A549 (cell line): ENCODE results near the gene NSRP1. TPM values are rescaled to one million over a fixed set of nuclear protein-coding genes. Genes with fewer than 3 reads are reported as not detected.
"Not testable (repeated sequence)": the region's sequence is repeated elsewhere in the genome, so short reads cannot be mapped to it uniquely, and the experiment has no call there.

Source experiments
- ATAC-seq, 2 experiments: fragments of 200-7000 bp in 1 of 2; fragments of >200 bp in 1 of 2; cut with Nextera tagmentation in 1 of 2; cut with Tn5 transposase in 1 of 2; 3 replicates each; pipeline versions ENCODE4 v1.8.0 to v1.9.1; 2018 to 2020; ENCODE audit warnings: mild to moderate bottlenecking in 1 of 2, moderate library complexity in 1 of 2
- CTCF ChIA-PET: fragments of 300-600 bp; sonication (Branson Sonifier 250); formaldehyde crosslinking; extraction: SDS; loops from one replicate; lab custom pipeline; 2021; ENCODE audit warnings: antibody characterized with exemption, inconsistent platforms; lab: Yijun Ruan, JAX
- POLR2A ChIA-PET: fragments of 350-600 bp; formaldehyde crosslinking; extraction: SDS; loops from one replicate; lab custom pipeline; 2021; ENCODE audit warnings: antibody characterized with exemption, inconsistent platforms; lab: Yijun Ruan, JAX
- DNase-seq, 2 experiments: peaks; one replicate each; pipeline versions ENCODE4 v3.0.0 to v3.0.0-alpha.2; 2011 to 2016; ENCODE audit warnings: low read depth in 1 of 2, low spot score in 1 of 2
- FAIRE-seq: peaks from 2 replicates; lab custom pipeline; 2011; peaks lifted over from hg19 to GRCh38; lab: Jason Lieb, UNC
- H3K27ac ChIP-seq, 2 experiments: fragments of >200 bp; sonication (Bioruptor Twin); formaldehyde crosslinking; 3 replicates each; pipeline ENCODE4 v1.5.1; 2016 to 2017
- H3K4me1 ChIP-seq: fragments of >200 bp; sonication (Bioruptor Twin); formaldehyde crosslinking; 3 replicates; pipeline ENCODE4 v1.6.1; 2016
- H3K4me2 ChIP-seq: fragments of >200 bp; sonication (Bioruptor Twin); formaldehyde crosslinking; 3 replicates; pipeline ENCODE4 v1.6.1; 2016
- H3K4me3 ChIP-seq: fragments of >200 bp; sonication (Bioruptor Twin); formaldehyde crosslinking; 3 replicates; pipeline ENCODE4 v1.5.1; 2016
- H3K9me3 ChIP-seq: fragments of >200 bp; sonication (Bioruptor Twin); formaldehyde crosslinking; 3 replicates; pipeline ENCODE4 v1.6.1; 2016
- CBX8 ChIP-seq: fragments of 200-600 bp; sonication (generic); IDR thresholded peaks from 2 replicates; pipeline ENCODE4 v1.6.1; 2016
- CEBPB ChIP-seq, 2 experiments: fragments of >200 bp in 1 of 2; sonication (Bioruptor Twin) in 1 of 2; formaldehyde crosslinking in 1 of 2; IDR thresholded peaks; 2 replicates each; pipeline ENCODE4 v1.6.1; 2012 to 2016
- CHD4 ChIP-seq: fragments of 200-600 bp; sonication (generic); IDR thresholded peaks from 2 replicates; pipeline ENCODE4 v1.6.1; 2016; ENCODE audit warnings: antibody characterized with exemption, mild to moderate bottlenecking, borderline replicate concordance
- EHMT2 ChIP-seq: fragments of 200-600 bp; sonication (generic); IDR thresholded peaks from 2 replicates; pipeline ENCODE4 v1.6.1; 2016; ENCODE audit warnings: antibody characterized with exemption, low read depth, mild to moderate bottlenecking, moderate library complexity
- HDAC2 ChIP-seq: fragments of 200-600 bp; sonication (generic); IDR thresholded peaks from 2 replicates; pipeline ENCODE4 v1.6.1; 2016
- HOXB13 ChIP-seq: fragments of 250-450 bp; sonication (Bioruptor Pico); IDR thresholded peaks from 2 replicates; pipeline ENCODE4 v1.5.0; 2020; ENCODE audit warnings: low read depth, mild to moderate bottlenecking, moderate library complexity
- HOXB5 ChIP-seq: fragments of 250-450 bp; sonication (Bioruptor Pico); IDR thresholded peaks from 2 replicates; pipeline ENCODE4 v1.5.0; 2020; ENCODE audit warnings: mild to moderate bottlenecking, moderate library complexity
- JUN ChIP-seq, 2 experiments: fragments of >200 bp; sonication (Bioruptor Twin); formaldehyde crosslinking; IDR thresholded peaks; 2 replicates in 1 of 2; 3 replicates in 1 of 2; pipeline ENCODE4 v1.6.1; 2016 to 2017
- KDM5A ChIP-seq: fragments of 200-600 bp; sonication (generic); IDR thresholded peaks from 2 replicates; pipeline ENCODE4 v1.6.1; 2016; ENCODE audit warnings: antibody characterized with exemption, mild to moderate bottlenecking
- MAFK ChIP-seq: fragments of 450-650 bp; IDR thresholded peaks from 2 replicates; pipeline ENCODE4 v1.6.1; 2014; ENCODE audit not compliant: partially characterized antibody
- MAZ ChIP-seq: fragments of 150-350 bp; IDR thresholded peaks from 2 replicates; pipeline ENCODE4 v1.6.1; 2014; ENCODE audit warnings: antibody characterized with exemption, low read depth, low read length, borderline replicate concordance
- MYC ChIP-seq: IDR thresholded peaks from 2 replicates; pipeline ENCODE4 v1.6.1; 2012; ENCODE audit warnings: mild to moderate bottlenecking, inconsistent platforms, low read length, improper control_type of control experiment, borderline replicate concordance
- NFE2L2 ChIP-seq: fragments of 150-350 bp; conservative IDR thresholded peaks from 2 replicates; pipeline ENCODE4 v1.6.1; 2014; ENCODE audit warnings: low read length
- POLR2A ChIP-seq: IDR thresholded peaks from 2 replicates; pipeline ENCODE4 v1.6.1; 2012; ENCODE audit warnings: mild to moderate bottlenecking, low read length
- POLR2AphosphoS2 ChIP-seq: conservative IDR thresholded peaks from 2 replicates; pipeline ENCODE4 v1.6.1; 2012; ENCODE audit warnings: low read length, improper control_type of control experiment, inconsistent platforms
- RCOR1 ChIP-seq: fragments of 150-350 bp; IDR thresholded peaks from 2 replicates; pipeline ENCODE4 v1.6.1; 2014; ENCODE audit warnings: antibody characterized with exemption, low read length, low read depth
- SREBF2 ChIP-seq: fragments of 450-650 bp; IDR thresholded peaks from 2 replicates; pipeline ENCODE4 v1.6.1; 2014; ENCODE audit warnings: mild to moderate bottlenecking, moderate library complexity
- ZFP36 ChIP-seq: fragments of 450-650 bp; IDR thresholded peaks from 2 replicates; pipeline ENCODE4 v1.6.1; 2014; ENCODE audit warnings: borderline replicate concordance; ENCODE audit not compliant: partially characterized antibody
- ZSCAN20 ChIP-seq: fragments of 250-450 bp; sonication (Bioruptor Pico); IDR thresholded peaks from 2 replicates; pipeline ENCODE4 v1.8.0; 2022; ENCODE audit warnings: mild to moderate bottlenecking, moderate library complexity
- WGBS: methylation state at CpG from one replicate; pipeline ENCODE4 v1.1.6; 2017; ENCODE audit errors: missing lambda C conversion rate; 5-methylcytosine and 5-hydroxymethylcytosine counted together
- polyA plus RNA-seq, 4 experiments: library from polyadenylated mRNA; depleted of rRNA in 3 of 4; stranded (reverse); fragments of >200 nt; fragmentation: RNase III in 1 of 4; extraction: RNeasy Plus Mini Kit Qiagen cat#74134 plus additional on column Dnase treatment in 1 of 4; gene quantifications; 2 replicates in 3 of 4; 3 replicates in 1 of 4; pipeline ENCODE4 v1.2.3, GENCODE V29; 2011 to 2017
- TF ChIP-seq, protein P1 (sequence below): IDR thresholded peaks from 2 replicates; pipeline ENCODE4 v1.6.1; 2012; ENCODE audit warnings: low read depth, borderline replicate concordance
- TF ChIP-seq, protein P2 (sequence below): fragments of >200 bp; sonication (Bioruptor Twin); formaldehyde crosslinking; IDR thresholded peaks from 3 replicates; pipeline ENCODE4 v1.6.1; 2016
- TF ChIP-seq, protein P3 (sequence below): fragments of 250-450 bp; sonication (Bioruptor Pico); IDR thresholded peaks from 2 replicates; pipeline ENCODE4 v1.5.0; 2021; ENCODE audit warnings: mild to moderate bottlenecking, moderate library complexity, borderline replicate concordance
- TF ChIP-seq, protein P4 (sequence below): fragments of >200 bp; sonication (Bioruptor Twin); formaldehyde crosslinking; IDR thresholded peaks from 3 replicates; pipeline ENCODE4 v1.5.1; 2016
- TF ChIP-seq, protein P5 (sequence below): fragments of 250-450 bp; sonication (Bioruptor Pico); IDR thresholded peaks from 2 replicates; pipeline ENCODE4 v1.5.0; 2020; ENCODE audit warnings: low read depth, mild to moderate bottlenecking, moderate library complexity
- TF ChIP-seq, protein P6 (sequence below): IDR thresholded peaks from 2 replicates; pipeline ENCODE4 v1.6.1; 2012

NSRP1 gene
- polyA plus RNA-seq, 2 of the 4 experiments (the other 2 are of a cell fraction), result 30.9 to 39.6 TPM

DNA sequence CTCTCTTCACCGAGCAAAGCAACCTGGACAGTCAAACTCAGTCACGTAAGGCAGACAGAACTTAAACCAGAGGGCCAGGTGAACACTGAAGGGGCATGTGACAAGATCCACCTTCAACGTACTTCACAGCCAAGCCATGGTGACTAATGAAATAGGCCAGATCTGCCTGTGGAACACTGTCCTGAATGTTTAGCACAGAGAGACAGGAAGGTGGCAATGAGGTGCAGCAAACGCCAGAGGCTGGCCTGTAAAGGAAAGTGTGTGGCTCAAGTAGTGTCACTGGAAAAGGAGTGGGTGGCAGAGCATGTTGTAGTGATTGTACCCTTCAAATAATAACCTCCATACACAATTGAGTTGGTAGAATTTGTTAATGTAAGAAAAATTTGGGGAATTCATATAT lies 80.8 kb downstream of the NSRP1 start:
- no peaks in the 10 kb centered on the region for H3K4me1 ChIP-seq
- CTCF ChIA-PET, result interaction anchor here (0.6 kb wide), 1 partner anchor 9 kb away, joined by 3 read pairs; no protein-coding TSS in a partner anchor
- no peak overlapping the region for H3K27ac ChIP-seq
- POLR2A ChIA-PET, result no interaction called here
- DNase-seq, result no peak
- H3K9me3 ChIP-seq, result no peaks in the 10 kb centered on the region
- no peak for FAIRE-seq
- no peak overlapping the region for H3K4me3 ChIP-seq
- H3K4me2 ChIP-seq, result no peak overlapping the region
- ATAC-seq, result peak in 1 of 2 experiments; percentile 18; a peak in 1 of 6 replicates
- TF ChIP-seq MAFK, result no peak
- 80% methylated on average over 4 of the region's 4 CpGs for WGBS

DNA sequence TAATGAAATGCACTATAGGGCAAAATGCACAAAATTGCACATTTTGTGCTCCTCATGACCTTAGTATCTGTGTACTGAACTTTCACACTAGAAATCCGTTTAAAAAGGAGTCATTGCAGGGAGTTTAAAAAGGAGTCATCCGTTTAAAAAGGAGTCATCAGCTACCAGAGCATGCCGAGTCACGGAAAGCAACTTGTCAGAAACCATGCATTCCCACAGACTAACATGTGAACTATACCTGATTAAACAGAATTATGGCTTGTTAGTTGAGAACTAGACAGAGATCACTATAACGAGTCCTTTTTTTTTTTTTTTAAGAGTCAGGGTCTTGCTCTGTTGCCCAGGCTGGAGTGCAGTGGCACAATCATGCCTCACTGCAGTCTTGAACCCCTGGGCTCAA lies 83.0 kb downstream of the NSRP1 start:
- Histone ChIP-seq H3K4me2 (no peak overlapping the region), H3K4me3 (no peak overlapping the region), H3K27ac (no peak overlapping the region), H3K9me3 (no peaks in the 10 kb centered on the region), H3K4me1 (no peaks in the 10 kb centered on the region)
- ATAC-seq (no peak), DNase-seq (no peak), FAIRE-seq (no peak)
- CTCF ChIA-PET, result interaction anchor here (0.6 to 1.8 kb wide), 4 partner anchors 12 to 296 kb away, joined by 3 to 7 read pairs (median 4); no protein-coding TSS in a partner anchor
- TF ChIP-seq RCOR1 (no peak), KDM5A (no peak), ZFP36 (no peak), NFE2L2 (no peak), CEBPB (IDR thresholded peaks at IDR 0.05) (no peak), SREBF2 (no peak), POLR2AphosphoS2 (no peak), EHMT2 (no peak), HOXB5 (no peak), CHD4 (no peak), HOXB13 (no peak), MAZ (no peak), MYC (no peak)
- TF ChIP-seq, protein P1, sequence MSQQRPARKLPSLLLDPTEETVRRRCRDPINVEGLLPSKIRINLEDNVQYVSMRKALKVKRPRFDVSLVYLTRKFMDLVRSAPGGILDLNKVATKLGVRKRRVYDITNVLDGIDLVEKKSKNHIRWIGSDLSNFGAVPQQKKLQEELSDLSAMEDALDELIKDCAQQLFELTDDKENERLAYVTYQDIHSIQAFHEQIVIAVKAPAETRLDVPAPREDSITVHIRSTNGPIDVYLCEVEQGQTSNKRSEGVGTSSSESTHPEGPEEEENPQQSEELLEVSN, result no peak
- TF ChIP-seq, protein P2, sequence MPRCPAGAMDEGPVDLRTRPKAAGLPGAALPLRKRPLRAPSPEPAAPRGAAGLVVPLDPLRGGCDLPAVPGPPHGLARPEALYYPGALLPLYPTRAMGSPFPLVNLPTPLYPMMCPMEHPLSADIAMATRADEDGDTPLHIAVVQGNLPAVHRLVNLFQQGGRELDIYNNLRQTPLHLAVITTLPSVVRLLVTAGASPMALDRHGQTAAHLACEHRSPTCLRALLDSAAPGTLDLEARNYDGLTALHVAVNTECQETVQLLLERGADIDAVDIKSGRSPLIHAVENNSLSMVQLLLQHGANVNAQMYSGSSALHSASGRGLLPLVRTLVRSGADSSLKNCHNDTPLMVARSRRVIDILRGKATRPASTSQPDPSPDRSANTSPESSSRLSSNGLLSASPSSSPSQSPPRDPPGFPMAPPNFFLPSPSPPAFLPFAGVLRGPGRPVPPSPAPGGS, result no peak
- 55% methylated on average over 5 of the region's 5 CpGs for WGBS
- POLR2A ChIA-PET, result no interaction called here

DNA sequence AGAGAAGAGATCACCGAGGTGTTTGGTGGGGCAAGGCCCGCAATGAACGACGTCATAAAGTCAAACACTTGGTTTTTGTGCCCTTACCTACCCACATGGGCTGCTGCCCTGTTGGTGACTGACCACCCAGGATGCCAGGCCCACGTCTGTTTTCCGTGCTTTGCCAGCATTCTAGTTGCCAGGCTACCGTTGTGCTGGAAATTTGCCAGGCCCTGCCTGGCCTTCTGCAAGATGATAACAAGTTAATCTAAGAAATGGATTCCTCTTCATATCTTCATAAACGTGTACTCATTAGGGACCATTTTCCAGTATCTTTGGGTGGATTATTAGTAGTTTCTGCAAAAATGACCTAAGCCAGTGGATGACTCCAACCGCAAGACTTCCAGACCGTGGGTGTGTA lies 83.5 kb downstream of the NSRP1 start:
- no peak overlapping the region for H3K4me2 ChIP-seq
- 84% methylated on average over 10 of the region's 10 CpGs for WGBS
- POLR2A ChIA-PET, result no interaction called here
- FAIRE-seq (no peak), ATAC-seq (no peak), DNase-seq (no peak)
- H3K9me3 ChIP-seq, result no peaks in the 10 kb centered on the region
- H3K4me1 ChIP-seq, result no peaks in the 10 kb centered on the region
- CTCF ChIA-PET, result interaction anchor here (0.6 to 1.8 kb wide), 2 partner anchors 12 to 297 kb away, joined by 3 to 7 read pairs; no protein-coding TSS in a partner anchor
- H3K4me3 ChIP-seq, result no peak overlapping the region
- no peak overlapping the region for H3K27ac ChIP-seq
- no peak for TF ChIP-seq CEBPB (IDR thresholded peaks at IDR 0.05)
- no peak for TF ChIP-seq RCOR1
- no peak for TF ChIP-seq HOXB5
- TF ChIP-seq, protein P3, sequence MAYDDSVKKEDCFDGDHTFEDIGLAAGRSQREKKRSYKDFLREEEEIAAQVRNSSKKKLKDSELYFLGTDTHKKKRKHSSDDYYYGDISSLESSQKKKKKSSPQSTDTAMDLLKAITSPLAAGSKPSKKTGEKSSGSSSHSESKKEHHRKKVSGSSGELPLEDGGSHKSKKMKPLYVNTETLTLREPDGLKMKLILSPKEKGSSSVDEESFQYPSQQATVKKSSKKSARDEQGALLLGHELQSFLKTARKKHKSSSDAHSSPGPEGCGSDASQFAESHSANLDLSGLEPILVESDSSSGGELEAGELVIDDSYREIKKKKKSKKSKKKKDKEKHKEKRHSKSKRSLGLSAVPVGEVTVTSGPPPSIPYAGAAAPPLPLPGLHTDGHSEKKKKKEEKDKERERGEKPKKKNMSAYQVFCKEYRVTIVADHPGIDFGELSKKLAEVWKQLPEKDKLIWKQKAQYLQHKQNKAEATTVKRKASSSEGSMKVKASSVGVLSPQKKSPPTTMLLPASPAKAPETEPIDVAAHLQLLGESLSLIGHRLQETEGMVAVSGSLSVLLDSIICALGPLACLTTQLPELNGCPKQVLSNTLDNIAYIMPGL (CRISPR knock-in tag), result no peak
- TF ChIP-seq, protein P4, sequence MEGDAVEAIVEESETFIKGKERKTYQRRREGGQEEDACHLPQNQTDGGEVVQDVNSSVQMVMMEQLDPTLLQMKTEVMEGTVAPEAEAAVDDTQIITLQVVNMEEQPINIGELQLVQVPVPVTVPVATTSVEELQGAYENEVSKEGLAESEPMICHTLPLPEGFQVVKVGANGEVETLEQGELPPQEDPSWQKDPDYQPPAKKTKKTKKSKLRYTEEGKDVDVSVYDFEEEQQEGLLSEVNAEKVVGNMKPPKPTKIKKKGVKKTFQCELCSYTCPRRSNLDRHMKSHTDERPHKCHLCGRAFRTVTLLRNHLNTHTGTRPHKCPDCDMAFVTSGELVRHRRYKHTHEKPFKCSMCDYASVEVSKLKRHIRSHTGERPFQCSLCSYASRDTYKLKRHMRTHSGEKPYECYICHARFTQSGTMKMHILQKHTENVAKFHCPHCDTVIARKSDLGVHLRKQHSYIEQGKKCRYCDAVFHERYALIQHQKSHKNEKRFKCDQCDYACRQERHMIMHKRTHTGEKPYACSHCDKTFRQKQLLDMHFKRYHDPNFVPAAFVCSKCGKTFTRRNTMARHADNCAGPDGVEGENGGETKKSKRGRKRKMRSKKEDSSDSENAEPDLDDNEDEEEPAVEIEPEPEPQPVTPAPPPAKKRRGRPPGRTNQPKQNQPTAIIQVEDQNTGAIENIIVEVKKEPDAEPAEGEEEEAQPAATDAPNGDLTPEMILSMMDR, result no peak
- no peak for TF ChIP-seq ZSCAN20 (CRISPR knock-in tag)
- no peak for TF ChIP-seq POLR2A
- no peak for TF ChIP-seq MYC
- no peak for TF ChIP-seq CBX8
- TF ChIP-seq, protein P5, sequence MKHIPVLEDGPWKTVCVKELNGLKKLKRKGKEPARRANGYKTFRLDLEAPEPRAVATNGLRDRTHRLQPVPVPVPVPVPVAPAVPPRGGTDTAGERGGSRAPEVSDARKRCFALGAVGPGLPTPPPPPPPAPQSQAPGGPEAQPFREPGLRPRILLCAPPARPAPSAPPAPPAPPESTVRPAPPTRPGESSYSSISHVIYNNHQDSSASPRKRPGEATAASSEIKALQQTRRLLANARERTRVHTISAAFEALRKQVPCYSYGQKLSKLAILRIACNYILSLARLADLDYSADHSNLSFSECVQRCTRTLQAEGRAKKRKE (CRISPR knock-in tag), result no peak
- no peak for TF ChIP-seq JUN (IDR thresholded peaks at IDR 0.05)
- TF ChIP-seq MAFK, result no peak
- TF ChIP-seq, protein P6, sequence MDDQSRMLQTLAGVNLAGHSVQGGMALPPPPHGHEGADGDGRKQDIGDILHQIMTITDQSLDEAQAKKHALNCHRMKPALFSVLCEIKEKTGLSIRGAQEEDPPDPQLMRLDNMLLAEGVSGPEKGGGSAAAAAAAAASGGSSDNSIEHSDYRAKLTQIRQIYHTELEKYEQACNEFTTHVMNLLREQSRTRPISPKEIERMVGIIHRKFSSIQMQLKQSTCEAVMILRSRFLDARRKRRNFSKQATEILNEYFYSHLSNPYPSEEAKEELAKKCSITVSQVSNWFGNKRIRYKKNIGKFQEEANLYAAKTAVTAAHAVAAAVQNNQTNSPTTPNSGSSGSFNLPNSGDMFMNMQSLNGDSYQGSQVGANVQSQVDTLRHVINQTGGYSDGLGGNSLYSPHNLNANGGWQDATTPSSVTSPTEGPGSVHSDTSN, result no peak
- TF ChIP-seq HDAC2, result no peak

DNA sequence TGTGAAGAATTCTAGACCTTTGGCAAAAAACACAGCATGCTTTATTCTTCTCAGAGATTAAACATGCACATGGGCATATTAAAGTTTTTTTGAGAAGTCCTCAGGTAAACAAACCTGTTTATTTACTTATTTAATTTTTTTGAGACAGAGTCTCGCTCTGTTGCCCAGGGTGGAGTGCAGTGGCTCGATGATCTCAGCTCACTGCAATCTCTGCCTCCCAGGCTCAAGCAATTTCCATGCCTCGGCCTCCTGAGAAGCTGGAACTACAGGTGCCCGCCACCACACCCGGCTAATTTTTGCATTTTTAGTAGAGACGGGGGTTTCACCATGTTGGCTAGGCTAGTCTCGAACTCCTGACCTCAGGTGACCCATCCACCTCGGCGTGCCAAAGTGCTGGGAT lies 84.0 kb downstream of the NSRP1 start:
- FAIRE-seq, H3K9me3 ChIP-seq, ATAC-seq, POLR2A ChIA-PET, H3K4me2 ChIP-seq, H3K4me1 ChIP-seq, H3K4me3 ChIP-seq, H3K27ac ChIP-seq, DNase-seq: not testable (repeated sequence)
- CTCF ChIA-PET, result interaction anchor here (1.3 kb wide), 1 partner anchor 107 kb away, joined by 4 read pairs; no protein-coding TSS in a partner anchor
- 64% methylated on average over 9 of the region's 9 CpGs for WGBS
